Esophagus muscularis mucosa (tissue), 4 donors: Measurements from ENCODE around the gene CCDC183. TPM values are rescaled to one million over a fixed set of nuclear protein-coding genes. Genes with fewer than 3 reads are reported as not detected.
"Not testable (repeated sequence)": the region's sequence is repeated elsewhere in the genome, so short reads cannot be mapped to it uniquely, and the experiment has no call there.

Source experiments
- DNase-seq: peaks from one replicate; pipeline ENCODE4 v3.0.0-alpha.2; 2017; ENCODE audit errors: extremely low spot score
- H3K27ac ChIP-seq, 4 donors: fragments of 200-600 bp; sonication (generic); replicated peaks in 1 of 4; 1 replicate in 3 of 4; 2 replicates in 1 of 4; pipeline ENCODE4 v1.5.1; 2016 to 2019; ENCODE audit warnings: mild to moderate bottlenecking in 1 of 4
- H3K27me3 ChIP-seq, 4 donors: fragments of 200-600 bp; sonication (generic); one replicate each; pipeline versions ENCODE4 v1.5.1 to v1.6.0; 2016 to 2019
- H3K36me3 ChIP-seq, 4 donors: fragments of 200-600 bp; sonication (generic); one replicate each; pipeline ENCODE4 v1.5.1; 2016 to 2019
- H3K4me1 ChIP-seq, 4 donors: fragments of 200-600 bp; sonication (generic); one replicate each; pipeline ENCODE4 v1.5.1; 2016 to 2019
- H3K4me3 ChIP-seq, 4 donors: fragments of 200-600 bp; sonication (generic); 1 replicate in 2 of 4; 2 replicates in 2 of 4; pipeline ENCODE4 v1.5.1; 2016 to 2019; ENCODE audit warnings: mild to moderate bottlenecking in 4 of 4, moderate library complexity in 1 of 4
- H3K9me3 ChIP-seq, 4 donors: fragments of 200-600 bp; sonication (generic); 1 replicate in 3 of 4; 2 replicates in 1 of 4; pipeline ENCODE4 v1.5.1; 2016 to 2019
- EP300 ChIP-seq: sonication (generic); formaldehyde crosslinking; IDR thresholded peaks from one replicate; pipeline ENCODE4 v1.6.1; 2017; ENCODE audit warnings: antibody characterized with exemption
- POLR2A ChIP-seq: fragments of 450-650 bp; IDR thresholded peaks from one replicate; pipeline ENCODE4 v1.6.1; 2017; ENCODE audit warnings: antibody characterized with exemption, moderate library complexity, mild to moderate bottlenecking, low read depth
- POLR2AphosphoS5 ChIP-seq, 2 donors: sonication (generic); formaldehyde crosslinking; IDR thresholded peaks; one replicate each; pipeline ENCODE4 v1.6.1; 2017; ENCODE audit warnings: antibody characterized with exemption in 2 of 2
- WGBS: methylation state at CpG from one replicate; pipeline ENCODE4 v1.1.5; 2018; 5-methylcytosine and 5-hydroxymethylcytosine counted together
- intact Hi-C: fragments of 100-400 bp; cut with DNase I; formaldehyde crosslinking; loops from one replicate; pipeline ENCODE4 v1.15.1; 2023
- total RNA-seq, 4 donors: library from RNA; depleted of rRNA; stranded (reverse); fragments of >200 nt; gene quantifications; one replicate each; pipeline versions ENCODE4 v1.1.0 to v1.2.1, GENCODE V29; 2016
- TF ChIP-seq, protein P1 (sequence below), 3 experiments: fragments of 200-600 bp in 2 of 3; fragments of 450-650 bp in 1 of 3; sonication (generic) in 2 of 3; IDR thresholded peaks; one replicate each; pipeline ENCODE4 v1.5.1; 2017 to 2019; ENCODE audit warnings: antibody characterized with exemption in 3 of 3, mild to moderate bottlenecking in 2 of 3, moderate library complexity in 1 of 3

Gene CCDC183
- total RNA-seq, 4 donors from 2014 or later: 0.33 to 2.5 (median 1.4) TPM

DNA sequence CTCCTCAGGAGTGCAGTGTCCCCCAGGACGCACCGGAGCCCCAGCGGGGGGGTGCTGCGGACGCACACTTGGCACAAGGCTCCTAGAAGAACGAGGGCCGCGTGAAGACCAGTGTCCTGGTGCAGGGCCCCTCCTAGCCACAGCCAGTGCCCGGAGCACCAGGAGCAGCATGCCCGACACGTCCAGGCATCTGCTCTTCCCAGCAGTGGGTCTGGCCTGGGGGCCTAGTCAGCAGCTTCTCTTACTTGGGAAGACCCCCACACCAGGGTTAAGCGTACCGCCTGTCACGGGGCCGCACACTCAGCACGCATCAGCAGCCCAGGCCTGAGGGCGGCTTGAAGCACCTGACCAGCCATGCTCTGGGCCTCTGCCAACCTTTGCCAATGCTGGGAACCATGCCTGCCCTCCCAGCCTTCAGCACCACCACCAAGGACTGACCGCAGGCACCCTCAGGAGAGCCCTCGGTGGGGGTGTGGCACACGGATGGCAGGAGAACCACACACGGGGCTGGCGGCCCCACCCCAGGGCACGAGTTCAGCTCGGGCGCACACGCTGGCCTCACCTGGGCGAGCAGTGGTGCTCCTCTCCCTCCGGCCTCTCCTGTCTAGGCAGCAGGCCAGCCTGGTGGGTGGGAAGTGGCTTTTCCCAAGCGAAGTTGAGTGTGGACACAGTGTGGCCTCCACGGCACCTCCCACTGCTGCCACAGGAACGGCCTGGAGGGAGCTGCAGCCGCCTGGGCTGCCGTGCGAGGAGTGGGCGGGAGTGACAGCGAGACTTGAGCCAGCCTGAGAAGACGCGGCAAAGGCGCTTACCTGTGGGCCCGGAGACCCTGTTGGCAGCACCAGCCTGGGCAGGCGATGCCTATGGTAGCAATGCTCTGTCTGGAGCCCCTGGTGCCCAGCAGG lies 34.1 kb downstream of the CCDC183 start:
- Histone ChIP-seq H3K9me3 (no peaks in the 10 kb centered on the region), H3K27ac (no peak overlapping the region), H3K4me1 (no peaks in the 10 kb centered on the region), H3K27me3 (no peaks in the 10 kb centered on the region), H3K4me3 (no peak overlapping the region), H3K36me3 (peaks cover 58 to 92% (median 84%) of the 10 kb centered on the region in 4 donors)
- DNase-seq: no peak
- WGBS: 90% methylated on average over 22 of the region's 41 CpGs
- TF ChIP-seq, protein P1, sequence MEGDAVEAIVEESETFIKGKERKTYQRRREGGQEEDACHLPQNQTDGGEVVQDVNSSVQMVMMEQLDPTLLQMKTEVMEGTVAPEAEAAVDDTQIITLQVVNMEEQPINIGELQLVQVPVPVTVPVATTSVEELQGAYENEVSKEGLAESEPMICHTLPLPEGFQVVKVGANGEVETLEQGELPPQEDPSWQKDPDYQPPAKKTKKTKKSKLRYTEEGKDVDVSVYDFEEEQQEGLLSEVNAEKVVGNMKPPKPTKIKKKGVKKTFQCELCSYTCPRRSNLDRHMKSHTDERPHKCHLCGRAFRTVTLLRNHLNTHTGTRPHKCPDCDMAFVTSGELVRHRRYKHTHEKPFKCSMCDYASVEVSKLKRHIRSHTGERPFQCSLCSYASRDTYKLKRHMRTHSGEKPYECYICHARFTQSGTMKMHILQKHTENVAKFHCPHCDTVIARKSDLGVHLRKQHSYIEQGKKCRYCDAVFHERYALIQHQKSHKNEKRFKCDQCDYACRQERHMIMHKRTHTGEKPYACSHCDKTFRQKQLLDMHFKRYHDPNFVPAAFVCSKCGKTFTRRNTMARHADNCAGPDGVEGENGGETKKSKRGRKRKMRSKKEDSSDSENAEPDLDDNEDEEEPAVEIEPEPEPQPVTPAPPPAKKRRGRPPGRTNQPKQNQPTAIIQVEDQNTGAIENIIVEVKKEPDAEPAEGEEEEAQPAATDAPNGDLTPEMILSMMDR (IDR thresholded peaks at IDR 0.05): no peak
- TF ChIP-seq POLR2AphosphoS5 (IDR thresholded peaks at IDR 0.05) (no peak), POLR2A (no peak), EP300 (no peak)
- intact Hi-C loops: no loop called here

DNA sequence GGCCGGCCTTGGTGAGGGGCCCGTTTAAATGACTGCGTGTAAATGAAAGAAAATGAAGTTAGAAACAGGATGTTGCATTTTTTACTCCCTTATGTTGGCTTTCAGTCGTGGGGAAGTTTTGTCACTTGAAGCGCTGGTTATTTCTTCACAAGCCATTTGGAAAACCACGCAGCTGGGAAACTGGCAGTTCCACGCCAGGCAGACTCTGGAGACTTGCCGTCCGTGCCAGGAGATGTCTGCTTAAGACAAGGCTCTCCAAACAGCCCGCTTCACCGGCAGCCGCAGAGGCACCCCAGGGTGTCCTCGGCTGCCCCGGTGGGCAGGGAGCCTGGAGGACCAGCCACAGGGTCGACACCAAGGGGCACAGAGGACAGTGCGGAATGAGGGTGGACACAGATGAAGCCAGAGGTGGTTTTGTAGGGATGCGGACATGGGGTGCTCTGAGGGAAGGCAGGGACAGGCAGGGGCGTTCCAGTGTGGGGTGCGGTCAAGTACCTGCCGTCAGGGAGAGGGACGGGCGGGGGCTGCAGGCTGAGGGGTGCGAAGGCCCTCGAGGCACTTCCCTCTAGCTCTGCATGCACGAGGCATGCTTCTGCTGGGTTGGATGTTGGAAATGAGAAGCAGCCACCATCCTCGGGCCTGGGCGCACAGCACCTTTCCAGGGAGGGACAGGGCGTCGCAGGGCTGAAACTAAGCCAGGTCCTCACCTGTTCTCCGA lies 35.0 kb downstream of the CCDC183 start:
- H3K27me3 ChIP-seq: no peaks in the 10 kb centered on the region
- H3K27ac ChIP-seq: no peak overlapping the region
- no peak for TF ChIP-seq POLR2A
- no peak for TF ChIP-seq EP300
- no peak for TF ChIP-seq POLR2AphosphoS5 (IDR thresholded peaks at IDR 0.05)
- TF ChIP-seq, protein P1 (IDR thresholded peaks at IDR 0.05): no peak
- H3K9me3 ChIP-seq: no peaks in the 10 kb centered on the region
- no peak overlapping the region for H3K4me3 ChIP-seq
- H3K4me1 ChIP-seq: no peaks in the 10 kb centered on the region
- no peak for DNase-seq
- 91% methylated on average over 26 of the region's 30 CpGs for WGBS
- peaks cover 50 to 92% (median 84%) of the 10 kb centered on the region in 4 donors for H3K36me3 ChIP-seq
- intact Hi-C loops: no loop called here

DNA sequence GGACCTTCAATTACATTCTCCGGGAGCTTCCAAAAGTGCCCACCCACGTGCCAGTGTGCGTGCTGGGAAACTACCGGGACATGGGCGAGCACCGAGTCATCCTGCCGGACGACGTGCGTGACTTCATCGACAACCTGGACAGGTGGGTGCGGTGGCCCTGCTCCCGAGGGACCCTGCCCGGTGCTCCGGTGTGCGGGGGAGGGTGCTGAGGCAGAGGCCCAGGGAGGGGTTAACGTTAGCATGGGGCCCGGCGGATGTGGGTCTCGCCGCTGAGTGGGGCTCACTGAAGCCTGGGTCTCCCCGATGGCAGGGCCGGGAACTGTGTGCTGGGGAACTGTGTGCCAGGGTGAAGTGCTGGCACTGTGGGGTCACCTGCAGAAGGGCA lies 35.6 kb downstream of the CCDC183 start:
- 93% methylated on average over 8 of the region's 23 CpGs for WGBS
- no peaks in the 10 kb centered on the region for H3K9me3 ChIP-seq
- no peaks in the 10 kb centered on the region for H3K27me3 ChIP-seq
- no peak overlapping the region for H3K4me3 ChIP-seq
- no peak overlapping the region for H3K27ac ChIP-seq
- no peaks in the 10 kb centered on the region for H3K4me1 ChIP-seq
- peaks cover 50 to 92% (median 84%) of the 10 kb centered on the region in 4 donors for H3K36me3 ChIP-seq
- intact Hi-C loops: no loop called here
- DNase-seq: no peak
- TF ChIP-seq, protein P1 (IDR thresholded peaks at IDR 0.05): no peak
- no peak for TF ChIP-seq EP300
- TF ChIP-seq POLR2AphosphoS5 (IDR thresholded peaks at IDR 0.05): no peak
- TF ChIP-seq POLR2A: no peak

DNA sequence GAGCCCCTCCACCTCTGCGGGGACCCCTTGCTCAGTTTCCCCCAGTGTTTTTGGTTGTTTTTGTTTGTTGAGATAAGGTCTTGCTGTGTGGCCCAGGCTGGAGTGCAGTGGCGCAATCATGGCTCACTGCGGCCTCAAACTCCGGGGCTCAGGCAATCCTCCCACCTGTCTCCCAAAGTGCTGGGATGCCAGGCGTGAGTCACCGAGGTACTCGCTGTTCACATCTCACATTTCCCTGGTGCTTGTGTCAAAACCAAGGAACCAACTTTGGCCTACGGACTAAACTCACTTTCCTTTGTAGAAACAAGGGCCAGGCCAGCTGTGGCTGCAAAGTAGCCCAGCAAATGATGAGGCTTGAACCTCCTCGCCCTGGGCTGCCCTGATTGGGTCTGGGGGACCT lies 36.4 kb downstream of the CCDC183 start:
- no peak for DNase-seq
- 87% methylated on average over 5 of the region's 9 CpGs for WGBS
- TF ChIP-seq EP300: no peak
- no peak for TF ChIP-seq POLR2A
- no peak for TF ChIP-seq POLR2AphosphoS5 (IDR thresholded peaks at IDR 0.05)
- TF ChIP-seq, protein P1 (IDR thresholded peaks at IDR 0.05): no peak
- Histone ChIP-seq H3K9me3 (no peaks in the 10 kb centered on the region), H3K27me3 (no peaks in the 10 kb centered on the region), H3K36me3 (peaks cover 50 to 92% (median 80%) of the 10 kb centered on the region in 4 donors), H3K4me1 (no peaks in the 10 kb centered on the region), H3K27ac (no peak overlapping the region), H3K4me3 (no peak overlapping the region)
- intact Hi-C loops: no loop called here

DNA sequence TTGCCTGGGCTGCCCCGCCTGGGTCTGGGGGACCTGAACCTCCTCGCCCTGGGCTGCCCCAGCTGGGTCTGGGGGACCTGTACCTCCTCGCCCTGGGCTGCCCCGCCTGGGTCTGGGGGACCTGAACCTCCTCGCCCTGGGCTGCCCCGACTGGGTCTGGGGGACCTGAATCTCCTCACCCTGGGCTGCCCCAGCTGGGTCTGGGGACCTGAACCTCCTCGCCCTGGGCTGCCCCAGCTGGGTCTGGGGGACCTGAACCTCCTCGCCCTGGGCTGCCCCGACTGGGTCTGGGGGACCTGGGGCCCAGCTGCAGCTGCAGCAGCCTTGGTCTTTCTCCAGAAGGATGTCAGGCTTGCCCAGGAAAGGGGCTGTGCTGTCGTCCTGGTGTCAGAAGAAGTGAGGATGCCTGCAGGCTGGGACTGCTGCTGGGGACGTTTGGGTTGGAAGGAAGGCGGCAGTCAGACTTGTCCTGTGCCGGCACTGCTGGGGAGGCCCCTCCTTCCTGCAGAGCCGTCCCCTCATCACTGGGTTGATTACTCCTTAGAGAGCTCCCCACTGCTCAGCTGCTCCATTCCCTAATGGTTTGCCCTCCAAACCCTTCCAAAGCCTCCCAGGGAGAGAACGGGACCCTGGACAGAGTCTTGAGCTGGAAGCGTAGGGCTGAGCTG lies 37.4 kb downstream of the CCDC183 start:
- H3K4me3 ChIP-seq, intact Hi-C loops, H3K27ac ChIP-seq, H3K9me3 ChIP-seq, H3K27me3 ChIP-seq, DNase-seq, H3K4me1 ChIP-seq: not testable (repeated sequence)
- H3K36me3 ChIP-seq: peaks cover 47 to 92% (median 80%) of the 10 kb centered on the region in 4 donors
- 78% methylated on average over 11 of the region's 16 CpGs for WGBS
